Stimulated activated CD4-positive, alpha-beta T cell treated with anti-CD3 and anti-CD28 coated beads, TNF-alpha, amount 100 ng/mL, for 1 hour (primary cell): ENCODE results near the gene C3AR1.
A peak's percentile ranks its signal among the peaks of the same experiment; 100 is the strongest.
"Not testable (repeated sequence)": the region's sequence is repeated elsewhere in the genome, so short reads cannot be mapped to it uniquely, and the experiment has no call there.

ENCODE experiments used
- DNase-seq, 3 donors: peaks; one replicate each; pipeline ENCODE4 v3.0.0-alpha.2; 2020; ENCODE audit warnings: low read depth in 3 of 3, low spot score in 1 of 3

C3AR1 gene

DNA sequence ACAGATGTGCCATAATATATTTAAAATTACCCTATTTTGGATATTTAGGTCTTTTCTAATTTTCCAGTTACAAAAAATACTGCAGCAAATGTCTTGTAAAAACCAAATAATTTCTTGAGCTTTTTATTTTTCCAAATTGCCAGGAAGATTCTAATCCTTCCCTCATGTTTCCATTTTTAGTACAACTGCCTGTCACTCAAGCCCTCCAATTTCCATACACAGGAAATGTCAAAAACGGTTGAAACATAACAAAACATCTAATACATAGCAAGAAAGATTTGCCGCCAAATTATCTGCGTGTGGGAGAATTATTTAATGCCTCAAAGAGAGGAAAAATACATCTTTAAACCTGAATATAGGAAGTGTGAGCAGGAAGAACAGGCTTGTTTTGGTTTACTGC is 36.0 kb downstream of the C3AR1 start:
- DNase-seq: no peak

DNA sequence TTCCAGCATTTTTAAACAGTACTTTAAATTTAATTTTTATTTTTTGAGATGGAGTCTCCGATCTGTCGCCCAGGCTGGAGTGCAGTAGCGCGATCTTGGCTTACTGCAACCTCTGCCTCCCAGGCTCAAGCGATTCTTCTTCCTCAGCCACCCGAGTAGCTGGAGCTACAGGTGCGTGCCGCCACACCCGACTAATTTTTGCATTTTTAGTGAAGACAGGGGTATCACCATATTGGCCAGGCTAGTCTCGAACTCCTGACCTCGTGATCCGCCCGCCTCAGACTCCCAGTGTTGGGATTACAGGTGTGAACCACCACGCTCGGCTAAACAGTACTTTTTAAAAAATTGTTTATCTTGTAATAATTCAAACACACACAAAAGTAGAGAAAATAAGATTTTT is 37.9 kb downstream of the C3AR1 start:
- DNase-seq: no peak

- no peak for DNase-seq
These were observed 38.3 kb downstream of the C3AR1 start for GRCh38 chr12:8027856-8028255.

DNA sequence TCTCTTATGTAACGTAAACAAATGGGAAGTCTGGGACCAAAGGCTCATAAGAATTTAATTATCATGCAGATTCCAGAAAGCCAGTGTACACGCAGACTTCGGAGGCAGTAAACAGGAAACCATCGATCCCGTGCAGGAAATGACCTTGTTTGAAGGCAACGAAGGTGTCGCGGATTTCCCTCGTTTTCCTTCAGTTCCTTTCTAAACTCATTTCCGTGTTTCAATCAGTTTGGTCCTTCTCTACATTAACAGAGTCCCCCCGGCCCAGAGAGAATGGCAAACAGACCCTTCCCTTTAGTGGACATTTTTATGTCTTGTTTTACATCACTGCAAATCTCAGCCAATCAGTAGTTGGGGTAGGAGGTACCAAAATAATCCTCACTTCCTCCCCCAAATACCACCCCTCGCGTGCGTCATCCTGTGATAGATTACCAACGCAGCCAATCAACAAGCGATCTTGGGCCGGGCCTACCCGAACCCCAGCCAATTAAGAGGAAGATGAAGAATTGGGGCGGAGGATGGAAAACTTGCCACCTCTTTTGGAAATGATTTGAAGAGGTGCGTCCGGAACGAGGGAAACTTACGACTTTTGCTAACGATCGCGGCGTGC is 39.8 kb downstream of the C3AR1 start:
- peak; percentile 78 to 90 (median 87) for DNase-seq

DNA sequence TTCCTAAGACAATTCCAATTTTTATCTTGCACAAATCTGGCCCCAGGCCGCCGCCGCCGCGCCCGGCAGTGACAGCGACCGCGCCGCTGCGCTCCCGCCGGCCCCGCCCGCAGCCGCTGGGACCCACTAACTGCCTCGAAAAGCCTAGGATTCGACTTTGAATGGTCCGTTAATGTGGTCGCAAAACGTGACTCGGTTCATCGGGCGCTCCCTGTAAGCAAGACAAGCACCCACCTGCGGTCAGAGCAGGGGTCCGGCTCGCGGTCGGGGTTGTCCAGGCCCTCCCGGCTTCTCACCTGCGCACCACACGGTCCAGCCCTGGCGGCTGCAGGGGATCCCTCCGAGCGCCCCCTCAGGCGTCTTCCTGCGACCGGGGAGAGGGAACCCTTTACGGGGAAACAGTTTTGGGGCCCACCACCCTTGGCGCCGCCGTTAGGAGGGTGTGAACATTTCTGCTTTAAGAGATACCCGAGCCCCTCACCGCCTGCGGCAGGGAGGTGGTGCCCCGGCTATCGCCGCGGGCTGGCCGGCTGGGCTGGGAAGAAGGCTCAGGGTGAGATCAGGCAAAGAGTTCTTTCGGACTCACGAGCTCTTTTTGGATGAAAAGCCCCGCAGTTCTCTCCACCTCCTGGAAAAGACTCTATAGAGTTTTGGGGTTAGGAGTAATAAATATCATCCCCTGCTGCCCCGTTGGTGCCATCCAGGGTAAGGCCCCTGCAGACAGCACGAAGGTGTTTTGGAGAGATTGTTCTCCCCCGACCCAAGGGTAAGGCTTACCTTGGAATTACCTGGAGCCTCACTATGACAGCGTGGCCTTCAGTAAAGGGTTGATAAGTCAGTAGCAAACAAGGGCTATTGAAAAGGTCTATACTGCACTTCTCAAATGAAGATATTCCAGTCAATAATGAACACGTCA is 47.2 kb downstream of the C3AR1 start:
- DNase-seq: no peak

- not testable (repeated sequence) for DNase-seq
These were observed 47.9 kb downstream of the C3AR1 start for GRCh38 chr12:8018213-8018612.

- no peak for DNase-seq
These were observed 51.3 kb downstream of the C3AR1 start for GRCh38 chr12:8014836-8015235.

DNA sequence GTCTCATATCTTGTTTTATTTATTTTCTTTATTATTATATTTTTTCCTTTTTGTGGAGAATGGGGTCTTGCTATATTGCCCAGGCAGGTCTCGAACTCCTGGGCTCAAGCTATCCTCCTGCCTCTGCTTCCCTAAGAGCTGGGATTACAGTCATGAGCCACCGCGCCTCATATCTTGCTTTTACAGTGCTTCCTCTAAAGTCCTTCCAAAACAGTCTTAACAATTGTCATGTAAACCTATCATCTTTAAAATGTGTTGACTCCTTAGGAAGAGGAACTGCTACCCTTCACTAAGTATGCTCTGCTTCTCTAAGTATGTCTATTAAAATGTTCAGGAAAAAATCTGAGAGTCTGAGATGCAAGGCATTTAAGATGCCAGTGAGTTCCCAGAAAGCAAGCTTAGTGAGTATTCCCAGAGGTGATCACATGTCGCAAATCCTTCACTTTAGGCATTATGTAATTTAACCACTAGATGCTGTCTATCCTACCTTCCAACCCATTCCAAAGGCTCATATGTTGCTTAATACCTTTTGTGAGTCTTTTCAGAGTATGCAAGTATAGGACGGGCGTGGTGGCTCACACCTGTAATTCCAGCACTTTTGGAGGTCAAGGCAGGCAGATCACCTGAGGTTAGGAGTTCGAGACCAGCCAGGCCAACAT is 53.4 kb downstream of the C3AR1 start:
- no peak for DNase-seq

- DNase-seq: no peak
These were observed 54.8 kb downstream of the C3AR1 start for GRCh38 chr12:8011331-8011730.
